GM18867 (cell line): ENCODE results near the gene DUOX2.
A peak's percentile ranks its signal among the peaks of the same experiment; 100 is the strongest.

Experiments
- ATAC-seq: cut with Tn5 transposase; IDR thresholded peaks from one replicate; pipeline ENCODE4 v1.9.1; 2021; ENCODE audit warnings: mild to moderate bottlenecking, moderate library complexity; ENCODE audit not compliant: unreplicated experiment

Gene DUOX2

DNA sequence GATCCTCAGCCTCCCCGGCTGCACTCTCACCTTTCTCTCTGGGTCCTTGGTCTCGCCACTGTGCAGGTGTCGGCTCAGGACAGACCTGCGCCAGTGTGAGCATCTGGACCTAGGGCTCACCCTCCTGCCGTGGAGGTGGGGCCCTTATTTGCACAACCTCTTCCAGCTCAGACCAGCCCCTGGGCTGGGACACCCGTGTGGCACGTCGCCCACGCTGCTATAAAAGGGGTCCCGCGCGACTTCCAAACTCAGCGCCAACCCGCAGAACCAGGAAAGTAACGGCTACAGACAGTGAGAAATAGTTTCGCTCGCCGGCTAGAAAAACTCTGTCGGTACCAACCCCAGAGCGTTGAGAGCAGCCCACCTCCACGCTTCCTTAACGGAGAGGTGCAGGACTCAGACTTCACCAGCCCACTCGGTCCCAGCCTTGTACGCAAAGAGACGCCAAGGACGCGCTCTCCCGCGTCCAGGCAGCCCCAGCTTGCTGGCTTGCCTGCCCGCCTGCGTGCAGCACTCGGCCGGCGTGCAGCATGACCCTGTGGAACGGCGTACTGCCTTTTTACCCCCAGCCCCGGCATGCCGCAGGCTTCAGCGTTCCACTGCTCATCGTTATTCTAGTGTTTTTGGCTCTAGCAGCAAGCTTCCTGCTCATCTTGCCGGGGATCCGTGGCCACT lies at the start of gene DUOX2, which contains the start of gene DUOXA2:
DUOX2 (minus strand) TSS at position 97 of the 675 bp plus-strand sequence. CDS start 761 bp downstream, outside the sequence.
DUOXA2 (plus strand) TSS at position 251 of the 675 bp plus-strand sequence; CDS start at position 531, 280 bp downstream.
- ATAC-seq: no peak

- ATAC-seq: no peak
These were observed 49.5 kb upstream of the DUOX2 start for GRCh38 chr15:45163508-45163856.

DNA sequence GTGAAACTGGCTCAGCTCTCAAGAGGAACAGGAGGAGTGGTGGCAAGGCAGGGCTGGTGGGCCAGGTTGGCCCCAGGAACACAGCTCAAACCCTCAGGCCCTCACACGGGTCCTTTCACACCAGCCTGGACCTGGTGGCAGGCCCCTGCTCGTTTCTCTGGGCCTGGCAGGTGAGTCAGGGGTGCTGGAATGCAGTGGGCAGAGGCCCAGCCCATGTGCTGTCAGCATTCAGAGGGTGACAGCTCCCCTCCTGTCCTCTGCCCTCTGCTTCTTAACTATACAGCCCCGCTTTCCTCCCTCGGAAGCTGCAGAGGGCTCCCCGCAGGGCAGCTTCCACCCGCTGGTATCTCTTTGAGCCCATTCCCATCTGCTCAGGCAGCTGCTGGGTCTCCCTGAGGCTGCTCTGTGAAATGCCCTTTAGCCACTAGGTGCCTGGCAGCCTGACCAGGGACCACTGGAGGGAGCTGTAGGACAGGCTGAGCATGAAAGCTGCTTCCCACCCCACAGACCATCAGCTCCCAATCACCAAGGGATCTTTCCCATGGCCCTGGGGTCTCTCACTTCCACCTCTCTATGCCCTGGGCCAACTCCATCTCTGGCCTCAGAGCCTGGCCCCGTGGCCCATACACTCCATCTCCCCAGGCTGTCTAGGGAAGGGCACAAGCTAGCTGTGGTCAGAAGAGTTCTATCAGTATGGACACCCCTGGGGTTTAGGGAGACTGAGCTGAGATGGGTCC lies 49.0 kb upstream of the DUOX2 start:
- peak; percentile 41 for ATAC-seq

DNA sequence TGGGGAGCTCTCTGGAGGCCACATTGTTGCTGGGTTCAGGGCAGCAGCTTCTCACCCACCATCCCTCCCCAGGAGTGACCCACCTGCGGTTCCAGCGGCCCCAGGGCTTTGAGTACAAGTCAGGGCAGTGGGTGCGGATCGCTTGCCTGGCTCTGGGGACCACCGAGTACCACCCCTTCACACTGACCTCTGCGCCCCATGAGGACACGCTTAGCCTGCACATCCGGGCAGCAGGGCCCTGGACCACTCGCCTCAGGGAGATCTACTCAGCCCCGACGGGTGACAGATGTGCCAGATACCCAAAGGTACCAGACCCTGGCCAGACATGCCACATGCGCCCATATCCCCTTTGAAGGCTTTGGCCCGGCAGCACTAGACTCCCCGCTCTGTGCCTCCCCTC lies 47.7 kb upstream of the DUOX2 start:
- no peak for ATAC-seq

GRCh38 chr15:45157974-45158373 lies 44.0 kb upstream of the DUOX2 start:
- ATAC-seq: no peak

DNA sequence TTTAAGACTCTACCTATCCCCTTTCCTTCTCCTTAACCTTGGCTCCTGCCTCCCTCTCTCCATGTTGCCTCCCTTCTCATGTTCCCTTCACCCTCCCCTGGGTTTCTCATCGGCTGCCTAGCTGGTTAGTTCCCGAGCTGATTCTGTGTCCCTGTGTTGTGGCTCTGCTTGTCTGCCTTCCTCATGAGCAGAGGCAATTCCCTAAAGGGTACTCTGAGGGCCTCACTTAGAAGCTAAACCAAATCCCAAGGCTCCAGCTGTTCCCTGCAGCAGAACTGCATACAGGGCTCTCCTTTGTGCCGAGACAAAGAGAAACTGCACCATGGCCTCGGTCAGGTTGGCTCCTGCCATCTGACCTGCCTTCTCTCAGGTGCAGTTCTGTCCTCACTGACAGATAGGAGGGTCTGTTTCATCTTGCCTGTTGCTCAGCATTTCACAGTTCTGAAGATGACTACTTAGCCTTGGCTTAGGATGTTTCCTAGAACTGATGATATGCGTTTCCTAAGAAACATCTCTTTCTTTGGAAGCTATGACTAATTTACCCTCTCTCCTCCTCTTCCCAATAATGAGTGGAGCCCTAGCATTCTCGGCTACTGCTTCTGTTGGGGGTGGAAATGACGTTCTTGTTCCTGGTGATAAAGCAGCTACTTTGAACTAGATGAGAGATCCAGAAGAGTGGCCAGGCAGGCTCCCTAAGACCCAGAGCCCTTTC lies 42.9 kb upstream of the DUOX2 start:
- ATAC-seq: no peak

- no peak for ATAC-seq
These were observed 41.8 kb upstream of the DUOX2 start for GRCh38 chr15:45155739-45156138.

DNA sequence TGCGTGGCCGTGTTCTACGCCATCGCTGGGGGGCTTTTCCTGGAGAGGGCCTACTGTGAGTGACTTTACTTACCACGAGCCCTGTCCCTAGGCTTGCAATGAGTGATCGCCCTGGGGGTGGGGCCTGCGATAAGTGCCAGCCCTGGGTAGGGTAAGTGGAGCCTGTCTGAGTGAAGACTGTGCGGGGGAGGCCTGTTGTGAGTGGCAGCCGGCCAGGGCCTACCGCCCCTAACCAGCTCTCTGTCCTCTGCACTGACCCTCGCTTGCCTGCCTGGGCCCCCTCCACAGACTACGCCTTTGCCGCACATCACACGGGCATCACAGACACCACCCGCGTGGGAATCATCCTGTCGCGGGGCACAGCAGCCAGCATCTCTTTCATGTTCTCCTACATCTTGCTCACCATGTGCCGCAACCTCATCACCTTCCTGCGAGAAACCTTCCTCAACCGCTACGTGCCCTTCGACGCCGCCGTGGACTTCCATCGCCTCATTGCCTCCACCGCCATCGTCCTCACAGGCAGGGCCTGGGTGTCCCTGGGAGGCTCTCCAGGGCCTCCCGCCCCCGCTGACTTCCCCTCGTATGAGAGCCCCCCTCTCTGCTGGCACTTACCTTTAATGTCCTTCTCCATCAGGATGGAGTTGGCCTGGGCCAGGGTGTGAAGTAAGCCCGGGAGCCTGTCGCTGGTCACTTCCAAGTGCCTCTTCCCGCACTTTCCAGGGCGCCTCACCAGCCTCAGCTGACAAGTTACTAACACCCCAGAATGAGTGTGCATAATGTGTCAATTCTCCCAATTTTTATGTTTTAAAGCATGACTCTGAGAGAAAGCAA lies 38.2 kb upstream of the DUOX2 start:
- ATAC-seq: no peak

DNA sequence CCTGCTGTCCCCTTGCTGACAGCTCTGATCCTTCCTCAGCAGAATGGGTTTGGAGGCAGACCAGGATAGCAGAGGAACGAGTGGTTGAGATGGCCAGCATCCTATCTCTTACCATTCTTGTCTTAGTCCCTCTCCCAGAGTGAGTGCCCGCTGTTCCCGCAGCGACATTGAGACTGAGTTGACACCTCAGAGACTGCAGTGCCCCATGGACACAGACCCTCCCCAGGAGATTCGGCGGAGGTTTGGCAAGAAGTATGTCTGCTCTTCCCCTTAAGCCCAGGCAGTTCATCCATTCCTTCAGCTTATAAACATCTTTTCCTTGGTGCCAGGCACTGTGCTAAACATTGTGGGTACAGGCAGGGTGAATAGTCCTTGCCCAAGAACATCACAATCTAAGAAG lies 37.0 kb upstream of the DUOX2 start:
- ATAC-seq: no peak

DNA sequence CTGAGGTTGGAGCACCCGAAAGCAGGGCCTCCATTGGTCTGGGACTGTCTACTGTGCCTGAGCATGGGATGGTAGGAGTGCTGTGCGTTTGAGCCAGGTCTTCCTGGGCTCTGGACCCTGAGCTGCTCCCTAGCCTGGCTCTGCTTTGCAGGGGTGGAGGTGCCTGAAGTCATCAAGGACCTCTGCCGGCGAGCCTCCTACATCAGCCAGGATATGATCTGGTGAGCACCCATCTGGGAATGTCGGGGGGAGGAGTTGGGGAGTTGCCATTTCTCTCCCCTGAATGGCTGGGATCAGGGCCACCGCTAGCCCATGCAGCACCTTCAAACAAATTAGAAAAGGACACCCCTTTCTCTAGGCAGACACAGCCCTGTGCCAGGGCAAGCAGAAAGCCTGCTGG lies 36.5 kb upstream of the DUOX2 start:
- ATAC-seq: no peak

- no peak for ATAC-seq
These were observed 35.1 kb upstream of the DUOX2 start for GRCh38 chr15:45149060-45149459.

- ATAC-seq: no peak
These were observed 34.4 kb upstream of the DUOX2 start for GRCh38 chr15:45148076-45149059.

DNA sequence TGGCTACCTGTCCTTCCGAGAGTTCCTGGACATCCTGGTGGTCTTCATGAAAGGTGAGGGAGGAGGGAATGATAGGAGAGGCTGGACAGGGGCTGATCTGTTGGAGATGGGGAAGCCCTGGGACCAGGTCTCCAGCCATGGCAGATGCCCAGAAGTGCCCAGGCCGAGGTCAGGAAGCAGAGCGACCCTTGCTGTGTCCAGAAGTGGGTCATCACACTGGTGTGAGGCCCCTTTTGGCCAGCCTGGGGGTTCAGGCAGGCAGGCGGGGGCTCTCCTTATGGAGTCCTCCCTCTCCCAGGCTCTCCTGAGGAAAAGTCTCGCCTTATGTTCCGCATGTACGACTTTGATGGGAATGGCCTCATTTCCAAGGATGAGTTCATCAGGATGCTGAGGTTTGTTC lies 33.6 kb upstream of the DUOX2 start:
- ATAC-seq: no peak

DNA sequence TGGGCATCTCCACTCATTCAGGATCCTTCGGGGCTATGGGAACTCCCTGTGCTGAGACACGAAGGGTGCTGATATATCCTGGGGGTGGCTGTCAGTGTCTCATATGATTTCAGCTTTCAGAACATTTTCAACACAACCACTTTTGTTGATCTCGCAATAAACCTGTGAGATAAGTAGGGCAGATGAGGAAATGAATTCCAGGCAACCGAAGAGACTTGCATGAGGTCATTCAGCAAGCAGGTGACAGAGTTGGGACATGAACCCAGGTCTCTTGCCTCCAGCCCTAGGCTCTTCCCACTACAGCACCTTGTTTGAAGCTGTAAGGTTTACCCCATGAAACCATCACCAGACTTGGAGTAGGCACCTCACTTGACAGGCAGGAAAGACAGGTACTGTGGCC lies 32.4 kb upstream of the DUOX2 start:
- ATAC-seq: no peak

- no peak for ATAC-seq
These were observed 30.8 kb upstream of the DUOX2 start for GRCh38 chr15:45144775-45145174.

DNA sequence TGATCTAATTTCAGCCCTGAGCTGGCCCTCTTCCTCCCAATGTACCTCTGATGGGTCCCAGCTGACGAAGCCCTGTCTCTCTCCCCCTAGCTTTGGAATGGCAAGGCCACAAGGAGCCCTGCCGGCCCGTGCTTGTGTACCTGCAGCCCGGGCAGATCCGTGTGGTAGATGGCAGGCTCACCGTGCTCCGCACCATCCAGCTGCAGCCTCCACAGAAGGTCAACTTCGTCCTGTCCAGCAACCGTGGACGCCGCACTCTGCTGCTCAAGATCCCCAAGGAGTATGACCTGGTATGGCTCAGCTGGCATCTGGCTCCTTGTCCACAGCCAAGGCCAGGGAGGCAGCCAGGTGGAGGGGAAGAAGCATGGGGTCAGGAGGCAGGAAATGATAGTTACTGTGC lies 30.0 kb upstream of the DUOX2 start:
- ATAC-seq: no peak

GRCh38 chr15:45143056-45143455 lies 29.1 kb upstream of the DUOX2 start:
- ATAC-seq: no peak

DNA sequence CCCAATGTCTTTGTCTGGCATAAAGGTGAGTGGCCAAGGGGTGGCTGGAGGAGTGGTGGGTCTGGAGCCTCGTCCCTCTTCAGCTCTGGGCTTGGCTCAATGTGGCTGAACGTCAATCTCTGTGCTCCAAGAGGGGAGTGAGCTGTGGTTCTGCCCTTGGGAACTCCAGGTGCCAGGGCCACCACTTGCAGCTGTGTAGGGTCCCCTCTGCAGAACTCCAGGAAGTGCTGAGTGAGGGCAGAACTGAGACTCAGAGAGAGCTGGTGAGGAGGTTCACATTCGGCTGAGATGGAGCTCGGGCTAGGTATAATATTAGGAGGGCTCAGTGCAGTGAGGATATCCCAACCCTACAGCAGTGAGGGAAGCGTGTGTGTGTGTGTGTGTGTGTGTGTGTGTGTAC lies 27.4 kb upstream of the DUOX2 start:
- ATAC-seq: no peak

- ATAC-seq: no peak
These were observed 26.7 kb upstream of the DUOX2 start for GRCh38 chr15:45140557-45141250.
